Activated T-helper 1 cell treated with anti-CD3 and anti-CD28 coated beads, Interleukin-12 subunit alpha, Interleukin-12 subunit beta, Interleukin-2, Interleukin-4 antibody, amounts not matched to agents 30 ng/mL and 10 ng/mL and 1 ng/mL, durations not matched to agents 14 hours and 24 hours and 36 hours (primary cell): ENCODE data around the gene TACR1. TPM values are rescaled to one million over a fixed set of nuclear protein-coding genes. Genes with fewer than 3 reads are reported as not detected.
"Not testable (repeated sequence)": the region's sequence is repeated elsewhere in the genome, so short reads cannot be mapped to it uniquely, and the experiment has no call there.

Source experiments
- DNase-seq: peaks from one replicate; pipeline ENCODE4 v3.0.0; 2021; ENCODE audit warnings: low spot score
- H3K27ac Mint-ChIP-seq: one replicate; pipeline ENCODE4 v1.8.0; 2021; ENCODE audit warnings: mild to moderate bottlenecking, mixed read lengths
- H3K27me3 Mint-ChIP-seq: one replicate; pipeline ENCODE4 v1.8.0; 2022; ENCODE audit warnings: mild to moderate bottlenecking, moderate library complexity, mixed read lengths; ENCODE audit not compliant: insufficient read depth
- H3K36me3 Mint-ChIP-seq: one replicate; pipeline ENCODE4 v1.8.0; 2021; ENCODE audit warnings: low read depth, mixed read lengths
- H3K4me1 Mint-ChIP-seq: one replicate; pipeline ENCODE4 v1.8.0; 2021; ENCODE audit warnings: low read depth, mixed read lengths
- H3K4me3 Mint-ChIP-seq: one replicate; pipeline ENCODE4 v1.8.0; 2021; ENCODE audit warnings: mild to moderate bottlenecking, moderate library complexity, mixed read lengths
- H3K9me3 Mint-ChIP-seq: one replicate; pipeline ENCODE4 v1.8.0; 2021; ENCODE audit warnings: mixed read lengths
- intact Hi-C: fragments of 100-400 bp; cut with micrococcal nuclease; formaldehyde crosslinking; loops from one replicate; pipeline ENCODE4 v1.15.1; 2024
- total RNA-seq: library from RNA; stranded (reverse); gene quantifications from 2 replicates; pipeline ENCODE4 v1.2.3, GENCODE V29; 2022

TACR1 gene
- total RNA-seq, 1 donor from 2014 or later: not detected

DNA sequence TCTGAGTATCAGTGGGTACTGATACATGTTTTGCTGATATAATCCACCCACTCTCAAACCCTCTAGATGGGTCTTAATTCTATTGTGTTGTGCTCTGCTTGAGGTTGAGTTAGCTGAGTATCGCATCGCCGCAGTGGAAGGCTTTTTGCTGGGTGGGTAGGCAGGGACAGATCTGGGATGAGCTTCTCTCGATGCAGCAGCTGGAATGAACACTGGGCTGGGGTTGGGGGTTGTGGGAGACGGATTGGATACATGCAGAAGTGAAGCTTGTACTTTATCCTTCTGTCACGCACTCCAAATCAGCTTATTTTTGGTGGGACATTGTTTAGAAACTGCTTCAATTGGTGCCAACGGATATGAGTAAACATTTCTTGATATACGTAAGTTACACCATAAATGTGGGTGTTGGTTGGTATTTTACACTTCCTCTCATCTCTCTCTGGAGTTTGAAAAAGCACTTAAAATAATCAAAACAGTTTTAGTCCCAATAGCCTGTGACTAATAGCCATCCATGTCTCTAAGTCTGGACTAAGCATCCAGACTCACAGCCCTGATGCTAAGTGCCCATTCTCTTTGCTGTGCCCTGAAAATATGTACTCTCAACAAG lies 133.8 kb downstream of the TACR1 start:
- H3K36me3 Mint-ChIP-seq: no peaks in the 10 kb centered on the region
- H3K4me1 Mint-ChIP-seq: no peaks in the 10 kb centered on the region
- no peak for DNase-seq
- intact Hi-C loops: loop anchor here (1.0 to 5.0 kb wide), 3 partner anchors 148 to 542 kb away; no protein-coding TSS in a partner anchor
- H3K27ac Mint-ChIP-seq: no peak overlapping the region
- H3K9me3 Mint-ChIP-seq: no peaks in the 10 kb centered on the region
- peaks cover 2% of the 10 kb centered on the region for H3K27me3 Mint-ChIP-seq
- H3K4me3 Mint-ChIP-seq: no peak overlapping the region

DNA sequence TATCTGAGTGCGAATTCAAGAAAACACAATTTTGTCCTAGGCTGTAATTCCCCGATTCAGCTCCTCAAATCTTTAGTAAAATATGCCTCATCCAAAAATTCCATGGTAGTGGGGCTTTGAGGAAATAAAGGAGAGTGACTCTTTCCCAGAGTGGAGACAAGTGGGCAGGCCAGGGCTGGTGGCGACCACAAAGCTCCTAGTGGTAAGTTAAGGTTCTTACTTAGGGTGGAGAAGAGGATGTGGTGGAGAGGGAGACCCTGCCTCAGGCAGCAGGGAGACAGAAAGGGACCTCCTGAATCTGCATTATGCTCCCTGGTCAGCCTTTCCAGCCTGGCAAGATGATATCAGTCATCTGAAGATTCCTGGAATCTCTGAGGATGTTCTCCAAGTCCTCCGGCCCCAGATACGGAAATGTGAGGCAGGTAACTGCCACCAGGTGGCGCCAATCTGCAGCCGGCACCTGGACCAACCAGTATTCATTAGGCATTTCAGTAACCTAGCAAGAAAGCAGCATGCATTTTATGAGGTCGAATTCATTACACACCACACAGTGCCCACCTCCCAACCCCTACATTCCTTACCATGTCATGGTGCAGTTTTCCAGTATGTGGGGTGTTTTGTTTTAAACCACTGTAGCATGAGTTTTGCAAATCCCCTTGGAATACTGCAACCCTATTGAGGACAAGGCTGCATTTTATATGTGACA lies 134.5 kb downstream of the TACR1 start:
- H3K27ac Mint-ChIP-seq: no peak overlapping the region
- H3K36me3 Mint-ChIP-seq: no peaks in the 10 kb centered on the region
- peaks cover 2% of the 10 kb centered on the region for H3K27me3 Mint-ChIP-seq
- H3K9me3 Mint-ChIP-seq: no peaks in the 10 kb centered on the region
- intact Hi-C loops: loop anchor here (1.0 to 5.0 kb wide), 3 partner anchors 148 to 542 kb away; no protein-coding TSS in a partner anchor
- DNase-seq: peak; percentile 8
- H3K4me1 Mint-ChIP-seq: no peaks in the 10 kb centered on the region
- H3K4me3 Mint-ChIP-seq: no peak overlapping the region

DNA sequence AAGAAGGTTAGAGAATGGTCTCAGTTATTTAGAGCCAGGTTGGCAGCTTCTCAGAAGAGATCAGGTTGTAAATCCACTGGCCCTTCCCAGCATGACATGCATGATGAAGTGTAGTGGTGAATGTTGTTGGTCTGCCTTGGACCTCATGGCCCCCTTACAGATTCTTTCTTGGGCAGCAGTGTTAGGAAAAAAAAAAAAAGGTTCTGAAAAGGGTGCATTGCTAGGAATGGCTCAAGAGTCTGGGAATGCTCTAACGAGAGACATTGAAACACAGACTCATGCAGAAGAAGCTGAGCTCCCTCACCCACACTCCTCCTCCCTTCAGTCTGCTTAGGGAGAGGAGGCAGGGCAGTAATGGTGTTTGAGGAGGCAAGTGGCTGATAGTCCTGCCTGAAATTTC lies 135.4 kb downstream of the TACR1 start:
- H3K4me1 Mint-ChIP-seq: no peaks in the 10 kb centered on the region
- intact Hi-C loops: no loop called here
- H3K27ac Mint-ChIP-seq: no peak overlapping the region
- H3K9me3 Mint-ChIP-seq: no peaks in the 10 kb centered on the region
- no peaks in the 10 kb centered on the region for H3K36me3 Mint-ChIP-seq
- peaks cover 2% of the 10 kb centered on the region for H3K27me3 Mint-ChIP-seq
- no peak overlapping the region for H3K4me3 Mint-ChIP-seq
- no peak for DNase-seq

DNA sequence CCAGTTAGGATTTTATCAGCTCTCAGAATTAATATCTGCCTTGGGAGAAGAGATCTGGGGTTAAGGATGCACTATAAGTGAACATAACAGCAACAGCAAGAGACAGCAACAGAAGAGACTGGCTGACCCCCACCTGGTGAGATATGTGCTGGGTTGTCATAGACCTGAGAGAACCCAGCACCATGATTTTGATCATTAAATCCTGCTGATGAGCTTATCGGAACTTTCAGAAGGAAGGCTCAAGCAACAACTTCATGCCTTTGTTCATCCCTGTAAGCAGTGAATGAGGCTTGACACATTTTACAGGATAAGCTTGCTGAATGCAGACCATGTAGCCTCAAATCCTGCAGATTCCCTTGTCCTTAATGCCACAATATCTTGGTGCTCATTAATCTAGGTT lies 140.9 kb downstream of the TACR1 start:
- intact Hi-C loops: no loop called here
- Mint-ChIP-seq H3K36me3 (no peaks in the 10 kb centered on the region), H3K9me3 (no peaks in the 10 kb centered on the region), H3K4me3 (no peak overlapping the region), H3K27me3 (peaks cover 2% of the 10 kb centered on the region), H3K4me1 (no peaks in the 10 kb centered on the region), H3K27ac (no peak overlapping the region)
- DNase-seq: no peak

DNA sequence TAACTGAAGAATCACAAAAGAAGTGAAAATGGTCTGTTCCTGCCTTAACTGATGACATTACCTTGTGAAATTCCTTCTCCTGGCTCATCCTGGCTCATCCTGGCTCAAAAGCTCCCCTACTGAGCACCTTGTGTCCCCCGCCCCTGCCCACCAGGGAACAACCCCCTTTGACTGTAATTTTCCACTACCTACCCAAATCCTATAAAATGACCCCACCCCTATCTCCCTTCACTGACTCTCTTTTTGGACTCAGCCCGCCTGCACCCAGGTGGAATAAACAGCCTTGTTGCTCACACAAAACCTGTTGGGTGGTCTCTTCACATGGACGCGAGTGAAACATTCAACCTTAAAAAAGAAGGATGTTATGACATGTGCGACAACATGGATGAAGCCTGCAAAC lies 142.2 kb downstream of the TACR1 start:
- H3K27me3 Mint-ChIP-seq, H3K9me3 Mint-ChIP-seq, H3K4me3 Mint-ChIP-seq, intact Hi-C loops, H3K36me3 Mint-ChIP-seq, H3K4me1 Mint-ChIP-seq, DNase-seq, H3K27ac Mint-ChIP-seq: not testable (repeated sequence)

DNA sequence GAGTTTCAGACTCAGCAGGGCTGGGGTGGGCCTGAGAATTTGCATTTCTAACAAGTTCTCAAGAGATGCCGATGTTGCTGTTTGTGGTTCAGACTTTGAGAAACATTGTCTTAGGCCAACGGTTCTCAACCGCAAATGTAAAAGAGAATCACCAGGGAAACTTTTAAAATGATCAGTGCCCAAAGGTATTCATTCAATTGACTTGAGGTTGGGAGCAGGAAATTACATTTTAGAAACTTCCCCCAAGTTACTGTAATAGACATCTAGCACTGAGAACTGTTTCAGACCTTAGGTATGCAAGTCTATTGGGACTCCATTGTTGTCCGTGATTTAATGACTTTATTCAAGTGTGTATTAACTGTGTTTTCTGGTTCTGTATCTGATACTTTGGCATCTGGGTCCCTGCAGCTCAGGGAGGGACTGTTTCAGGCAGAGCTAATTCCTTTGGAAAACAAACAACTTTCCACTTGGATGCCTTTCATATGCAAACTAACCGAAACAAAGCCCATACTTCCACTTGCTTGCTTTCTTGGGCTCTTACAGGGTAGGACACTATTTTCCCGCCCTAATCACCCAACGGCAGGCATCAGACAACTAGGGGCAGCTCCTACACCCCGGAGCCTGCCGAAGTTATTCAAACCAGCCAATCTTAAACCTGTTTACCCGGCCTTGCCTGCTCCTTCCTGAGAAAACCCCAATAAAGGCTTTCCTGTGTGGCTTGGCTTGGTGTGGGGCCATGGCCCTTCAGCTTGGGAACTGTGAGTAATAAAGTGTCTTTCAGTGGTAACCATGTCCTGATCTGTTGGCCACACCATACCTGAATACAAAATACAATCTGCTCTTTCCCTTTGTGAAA lies 143.3 kb downstream of the TACR1 start:
- intact Hi-C loops: no loop called here
- no peaks in the 10 kb centered on the region for H3K9me3 Mint-ChIP-seq
- H3K4me3 Mint-ChIP-seq: no peak overlapping the region
- no peak for DNase-seq
- H3K27ac Mint-ChIP-seq: no peak overlapping the region
- no peaks in the 10 kb centered on the region for H3K36me3 Mint-ChIP-seq
- H3K27me3 Mint-ChIP-seq: peaks cover 2% of the 10 kb centered on the region
- no peaks in the 10 kb centered on the region for H3K4me1 Mint-ChIP-seq

DNA sequence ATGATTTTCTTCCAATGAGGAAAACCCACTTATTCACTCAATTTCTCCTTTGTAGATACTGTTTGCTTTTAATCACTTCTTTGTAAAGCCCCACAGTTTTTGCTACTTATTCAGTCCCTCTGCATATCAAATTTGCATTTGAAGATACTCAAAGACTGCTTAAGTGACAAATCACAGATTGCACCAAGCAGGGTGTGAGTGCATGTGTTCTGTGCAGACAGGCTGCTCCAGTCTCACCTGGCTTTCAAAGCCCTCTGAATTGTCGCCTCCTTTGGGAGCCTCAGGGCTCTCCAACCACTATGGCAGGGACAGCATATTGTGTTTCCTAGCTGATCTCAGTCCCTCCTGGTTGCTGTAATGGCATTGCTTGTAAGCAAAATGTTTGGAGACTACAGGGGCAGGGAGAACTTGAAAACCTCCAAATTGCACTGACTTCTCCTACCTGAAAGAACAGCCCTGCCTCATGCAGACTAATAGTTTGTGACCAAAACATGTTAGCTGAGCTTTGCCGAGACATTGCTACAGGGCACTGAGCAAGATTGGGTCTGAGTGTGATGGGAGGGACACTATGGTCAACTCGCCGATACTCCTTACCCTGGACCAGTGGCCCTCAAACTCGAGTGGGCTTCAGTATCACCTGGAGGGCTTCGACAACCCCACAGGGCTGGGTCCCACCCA lies 144.0 kb downstream of the TACR1 start:
- no peak overlapping the region for H3K27ac Mint-ChIP-seq
- intact Hi-C loops: no loop called here
- no peaks in the 10 kb centered on the region for H3K27me3 Mint-ChIP-seq
- no peaks in the 10 kb centered on the region for H3K36me3 Mint-ChIP-seq
- no peak for DNase-seq
- H3K4me1 Mint-ChIP-seq: no peaks in the 10 kb centered on the region
- no peak overlapping the region for H3K4me3 Mint-ChIP-seq
- H3K9me3 Mint-ChIP-seq: no peaks in the 10 kb centered on the region

DNA sequence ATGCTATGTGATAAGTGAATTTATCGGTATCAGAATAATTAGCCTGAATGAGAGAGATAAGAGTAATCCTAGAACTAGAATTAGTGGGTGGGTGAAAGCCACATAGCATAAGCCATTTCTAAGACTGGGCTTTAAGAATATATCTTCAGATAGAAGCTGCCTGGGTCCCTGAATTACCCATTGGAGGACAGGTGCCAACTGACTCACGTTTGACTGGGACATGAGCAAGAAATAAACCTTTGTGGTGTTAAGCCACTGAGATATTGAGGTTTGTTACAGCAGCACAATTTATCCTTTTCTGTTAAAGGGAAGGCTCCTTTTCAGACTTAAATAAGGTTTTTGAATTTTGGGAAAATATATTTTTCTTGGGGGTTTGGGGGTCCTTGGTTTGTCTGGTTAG lies 145.0 kb downstream of the TACR1 start:
- intact Hi-C loops: no loop called here
- Mint-ChIP-seq H3K9me3 (no peaks in the 10 kb centered on the region), H3K27me3 (no peaks in the 10 kb centered on the region), H3K4me1 (no peaks in the 10 kb centered on the region), H3K4me3 (no peak overlapping the region), H3K36me3 (no peaks in the 10 kb centered on the region), H3K27ac (no peak overlapping the region)
- no peak for DNase-seq

DNA sequence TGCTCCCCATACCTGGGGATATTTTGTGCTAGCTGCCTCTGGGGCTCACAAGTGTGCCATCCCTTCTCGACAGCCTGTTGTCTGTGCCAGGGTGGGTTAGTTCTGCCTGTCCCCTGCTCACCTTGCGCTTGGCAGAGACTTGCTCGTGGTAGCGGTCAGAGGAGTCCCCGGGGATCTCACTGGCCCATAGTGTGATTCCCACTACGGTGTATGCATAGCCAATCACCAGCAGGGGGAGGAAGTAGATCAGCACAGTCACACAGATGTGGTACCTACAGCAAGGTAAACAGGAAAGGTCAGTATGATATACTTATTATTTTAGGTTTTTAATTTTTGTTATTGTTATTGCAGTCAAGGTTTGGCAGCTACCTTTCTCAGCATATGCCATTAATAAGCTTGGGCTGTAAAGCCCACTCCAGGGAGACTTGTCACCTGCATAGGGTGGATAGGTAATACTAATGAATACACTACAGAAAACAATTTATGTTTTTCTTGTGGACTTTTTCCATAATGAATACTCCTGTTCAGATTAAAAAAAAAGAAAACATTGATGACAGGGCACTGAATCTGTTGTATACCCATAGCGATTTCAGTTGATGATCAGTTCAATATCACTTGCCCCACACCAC lies 145.7 kb downstream of the TACR1 start:
- DNase-seq: no peak
- intact Hi-C loops: no loop called here
- Mint-ChIP-seq H3K4me3 (no peak overlapping the region), H3K27ac (no peak overlapping the region), H3K9me3 (no peaks in the 10 kb centered on the region), H3K4me1 (no peaks in the 10 kb centered on the region), H3K27me3 (no peaks in the 10 kb centered on the region), H3K36me3 (no peaks in the 10 kb centered on the region)

DNA sequence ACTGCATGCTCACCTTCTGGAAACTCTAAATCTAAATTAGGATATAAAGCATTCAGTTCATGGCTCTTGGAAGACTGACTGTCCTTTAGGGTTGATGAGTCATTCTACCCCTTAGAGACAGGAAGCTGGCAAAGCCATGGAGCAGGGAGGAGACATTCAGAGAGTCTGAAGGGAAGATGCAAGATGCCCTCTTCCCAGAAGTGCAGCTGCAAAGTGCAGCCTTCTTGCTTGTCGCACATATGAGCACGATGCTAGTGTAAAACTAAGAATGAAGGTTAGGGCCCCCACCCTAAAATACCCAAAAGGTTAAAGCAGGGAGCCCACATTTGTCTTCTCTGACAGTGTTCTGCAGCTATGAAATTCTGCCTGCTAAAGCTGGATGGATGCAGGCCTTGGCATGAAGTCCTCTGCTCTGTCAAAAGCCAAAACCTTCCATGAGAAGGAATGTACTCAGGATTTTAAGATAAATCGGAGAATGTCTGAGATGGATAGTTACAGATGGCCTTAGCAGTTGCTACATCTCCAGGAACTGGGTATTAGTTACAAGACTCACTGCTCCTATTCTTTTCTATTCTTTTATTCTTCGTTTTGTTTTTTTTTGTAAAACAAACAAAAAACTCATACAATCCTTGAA lies 151.2 kb downstream of the TACR1 start:
- Mint-ChIP-seq H3K36me3 (no peaks in the 10 kb centered on the region), H3K27ac (no peak overlapping the region), H3K9me3 (no peaks in the 10 kb centered on the region), H3K4me1 (no peaks in the 10 kb centered on the region), H3K4me3 (no peak overlapping the region), H3K27me3 (no peaks in the 10 kb centered on the region)
- DNase-seq: no peak
- intact Hi-C loops: no loop called here

DNA sequence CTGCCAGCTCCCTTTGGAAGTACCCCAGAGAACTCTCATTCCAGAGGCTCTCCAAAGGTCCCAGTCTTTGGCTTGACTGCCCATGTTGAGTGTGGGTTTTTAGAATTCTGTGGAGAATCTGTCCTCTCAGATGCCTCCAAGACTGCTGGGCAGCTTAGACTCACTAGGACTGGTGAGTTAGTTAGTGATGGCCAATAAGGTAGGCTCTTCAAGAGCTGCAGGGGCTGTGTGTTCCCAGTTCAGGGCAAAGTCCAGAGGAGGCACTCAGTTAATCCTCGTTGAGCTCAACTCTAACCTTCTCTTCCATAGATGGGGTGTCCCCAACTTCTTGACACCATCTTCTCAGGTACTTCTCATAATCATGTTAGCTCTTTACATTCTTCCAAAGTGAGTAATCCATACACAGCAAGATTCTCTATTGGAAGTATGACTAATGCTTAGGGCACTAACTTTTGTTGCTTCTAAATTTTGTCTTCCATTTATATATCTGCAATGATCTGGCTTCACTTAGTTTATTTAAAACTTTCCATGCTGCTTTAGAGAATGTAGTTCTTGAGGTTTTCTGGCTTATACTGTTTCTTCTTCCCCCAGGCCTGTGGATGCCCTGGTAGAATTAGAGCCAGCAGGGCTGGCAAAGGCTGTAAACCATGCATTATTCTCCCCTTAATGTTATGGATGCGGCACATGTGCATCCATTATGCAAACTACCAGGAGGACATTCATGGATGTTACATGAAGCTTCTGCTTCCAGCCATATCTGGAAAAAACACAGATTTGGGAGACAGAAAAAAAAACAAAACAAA lies 151.9 kb downstream of the TACR1 start:
- intact Hi-C loops: no loop called here
- H3K27me3 Mint-ChIP-seq: no peaks in the 10 kb centered on the region
- no peak overlapping the region for H3K4me3 Mint-ChIP-seq
- H3K27ac Mint-ChIP-seq: no peak overlapping the region
- DNase-seq: no peak
- no peaks in the 10 kb centered on the region for H3K4me1 Mint-ChIP-seq
- no peaks in the 10 kb centered on the region for H3K9me3 Mint-ChIP-seq
- H3K36me3 Mint-ChIP-seq: no peaks in the 10 kb centered on the region
